Measurements from ENCODE around the gene FGFR3. TPM values are rescaled to one million over a fixed set of nuclear protein-coding genes. Genes with fewer than 3 reads are reported as not detected.

Gene FGFR3
- total RNA-seq, 1 donor from 2014 or later = 34.2 TPM

DNA sequence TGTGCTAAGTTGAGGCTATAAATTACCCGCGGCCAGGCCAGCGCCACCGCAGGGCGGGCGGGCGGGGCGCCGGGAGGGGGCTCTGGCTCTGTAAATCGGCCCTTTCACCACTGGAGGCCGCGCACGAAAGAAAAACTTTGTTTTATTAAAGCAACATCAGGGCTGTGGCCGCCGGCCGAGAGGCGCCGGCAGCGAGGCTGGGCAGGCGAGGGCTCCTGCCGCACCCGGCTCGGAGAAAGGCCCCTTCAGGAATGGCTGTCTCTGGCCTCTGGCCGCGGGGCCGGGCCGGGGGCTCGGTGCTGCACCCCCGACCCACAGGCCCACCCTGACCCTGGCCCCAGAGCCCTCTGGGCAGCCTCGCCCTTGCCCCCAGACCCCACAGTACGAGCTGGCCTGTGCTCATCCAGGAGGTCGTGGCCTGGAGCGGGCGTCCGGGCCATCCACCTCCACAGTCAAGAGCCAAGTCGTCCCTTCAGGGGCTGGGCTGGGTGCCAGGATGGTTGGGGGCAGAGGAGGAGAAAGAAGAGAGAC, 29.5 kb upstream of the FGFR3 start:
- no peaks in the 10 kb centered on the region for H3K9me3 ChIP-seq
- no peaks in the 10 kb centered on the region for H3K36me3 ChIP-seq
- TF ChIP-seq, protein P1, sequence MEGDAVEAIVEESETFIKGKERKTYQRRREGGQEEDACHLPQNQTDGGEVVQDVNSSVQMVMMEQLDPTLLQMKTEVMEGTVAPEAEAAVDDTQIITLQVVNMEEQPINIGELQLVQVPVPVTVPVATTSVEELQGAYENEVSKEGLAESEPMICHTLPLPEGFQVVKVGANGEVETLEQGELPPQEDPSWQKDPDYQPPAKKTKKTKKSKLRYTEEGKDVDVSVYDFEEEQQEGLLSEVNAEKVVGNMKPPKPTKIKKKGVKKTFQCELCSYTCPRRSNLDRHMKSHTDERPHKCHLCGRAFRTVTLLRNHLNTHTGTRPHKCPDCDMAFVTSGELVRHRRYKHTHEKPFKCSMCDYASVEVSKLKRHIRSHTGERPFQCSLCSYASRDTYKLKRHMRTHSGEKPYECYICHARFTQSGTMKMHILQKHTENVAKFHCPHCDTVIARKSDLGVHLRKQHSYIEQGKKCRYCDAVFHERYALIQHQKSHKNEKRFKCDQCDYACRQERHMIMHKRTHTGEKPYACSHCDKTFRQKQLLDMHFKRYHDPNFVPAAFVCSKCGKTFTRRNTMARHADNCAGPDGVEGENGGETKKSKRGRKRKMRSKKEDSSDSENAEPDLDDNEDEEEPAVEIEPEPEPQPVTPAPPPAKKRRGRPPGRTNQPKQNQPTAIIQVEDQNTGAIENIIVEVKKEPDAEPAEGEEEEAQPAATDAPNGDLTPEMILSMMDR (IDR thresholded peaks at IDR 0.05) = peak; percentile 43
- H3K4me1 ChIP-seq = peaks cover 36% of the 10 kb centered on the region
- intact Hi-C loops (cut with DNase I) = no loop called here
- no peak for DNase-seq
- peak overlapping the region; percentile 24 for H3K27ac ChIP-seq
- ATAC-seq = peak in 1 of 2 donors; percentile 34
- peaks cover 15% of the 10 kb centered on the region for H3K27me3 ChIP-seq (ENCODE audit: low read depth)
- H3K4me3 ChIP-seq = peak overlapping the region; percentile 36

DNA sequence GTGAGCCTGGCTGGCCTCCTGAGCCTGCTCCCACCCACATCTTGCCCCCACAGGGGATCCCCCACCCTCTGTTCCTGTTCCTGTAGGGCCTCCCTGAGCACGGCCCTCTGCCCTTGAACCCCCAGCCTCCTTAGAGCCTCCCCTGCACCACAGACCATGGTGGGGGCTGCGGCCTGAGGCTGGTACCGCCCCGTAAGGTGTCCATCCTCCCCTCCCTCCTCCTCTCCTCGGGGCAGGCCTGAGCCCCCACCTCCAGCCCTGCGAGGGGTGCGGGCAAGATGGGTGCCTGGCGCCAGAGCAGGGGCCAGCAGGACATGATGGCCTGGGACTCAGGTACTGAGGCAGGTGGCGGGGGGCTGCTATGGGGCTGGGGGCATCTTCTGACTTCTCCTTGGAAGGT, 28.4 kb upstream of the FGFR3 start:
- Histone ChIP-seq H3K27me3 (ENCODE audit: low read depth) (peaks cover 15% of the 10 kb centered on the region), H3K4me1 (peaks cover 44% of the 10 kb centered on the region), H3K36me3 (no peaks in the 10 kb centered on the region), H3K9me3 (no peaks in the 10 kb centered on the region), H3K27ac (no peak overlapping the region), H3K4me3 (no peak overlapping the region)
- TF ChIP-seq, protein P1 (IDR thresholded peaks at IDR 0.05) = no peak
- ATAC-seq (no peak), DNase-seq (no peak)
- intact Hi-C loops (cut with DNase I) = no loop called here

DNA sequence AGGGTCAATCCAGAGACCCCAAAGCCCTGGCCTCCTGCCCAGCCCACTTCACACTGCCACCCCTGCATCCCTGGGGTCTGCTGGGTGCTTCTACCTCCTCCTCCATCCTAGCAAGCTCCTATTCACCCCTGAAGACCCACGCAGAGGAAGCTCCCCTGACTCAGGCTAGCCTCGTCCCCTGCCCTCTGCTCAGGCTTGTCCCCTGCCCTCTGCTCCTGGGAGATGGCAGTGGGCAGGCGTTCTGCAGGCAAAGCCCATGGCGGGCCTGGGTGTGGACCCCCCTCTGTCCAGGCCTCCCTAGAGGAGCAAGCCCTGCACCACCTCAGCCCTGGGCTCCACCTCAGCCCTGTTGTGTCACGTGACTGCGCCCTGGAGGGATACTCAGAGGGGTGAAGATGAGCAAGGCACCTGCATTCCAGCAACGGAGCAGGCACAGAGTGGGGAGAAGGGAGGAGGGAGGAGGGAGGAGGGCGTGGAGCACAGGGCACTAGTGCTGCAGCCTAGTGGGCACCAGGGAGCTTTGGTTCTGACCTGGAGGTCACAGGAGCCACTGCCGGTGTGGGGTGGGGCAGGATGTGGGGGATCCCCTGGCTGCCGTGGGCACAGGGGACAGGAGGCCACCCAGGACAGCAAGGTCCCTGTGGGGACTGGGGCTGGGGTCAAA, 27.6 kb upstream of the FGFR3 start:
- ATAC-seq (no peak), DNase-seq (no peak)
- H3K27me3 ChIP-seq (ENCODE audit: low read depth) = peaks cover 22% of the 10 kb centered on the region
- intact Hi-C loops (cut with DNase I) = no loop called here
- no peaks in the 10 kb centered on the region for H3K36me3 ChIP-seq
- TF ChIP-seq, protein P1 (IDR thresholded peaks at IDR 0.05) = no peak
- H3K4me3 ChIP-seq = no peak overlapping the region
- peak overlapping the region; percentile 67 for H3K27ac ChIP-seq
- H3K4me1 ChIP-seq = peaks cover 46% of the 10 kb centered on the region
- H3K9me3 ChIP-seq = no peaks in the 10 kb centered on the region

DNA sequence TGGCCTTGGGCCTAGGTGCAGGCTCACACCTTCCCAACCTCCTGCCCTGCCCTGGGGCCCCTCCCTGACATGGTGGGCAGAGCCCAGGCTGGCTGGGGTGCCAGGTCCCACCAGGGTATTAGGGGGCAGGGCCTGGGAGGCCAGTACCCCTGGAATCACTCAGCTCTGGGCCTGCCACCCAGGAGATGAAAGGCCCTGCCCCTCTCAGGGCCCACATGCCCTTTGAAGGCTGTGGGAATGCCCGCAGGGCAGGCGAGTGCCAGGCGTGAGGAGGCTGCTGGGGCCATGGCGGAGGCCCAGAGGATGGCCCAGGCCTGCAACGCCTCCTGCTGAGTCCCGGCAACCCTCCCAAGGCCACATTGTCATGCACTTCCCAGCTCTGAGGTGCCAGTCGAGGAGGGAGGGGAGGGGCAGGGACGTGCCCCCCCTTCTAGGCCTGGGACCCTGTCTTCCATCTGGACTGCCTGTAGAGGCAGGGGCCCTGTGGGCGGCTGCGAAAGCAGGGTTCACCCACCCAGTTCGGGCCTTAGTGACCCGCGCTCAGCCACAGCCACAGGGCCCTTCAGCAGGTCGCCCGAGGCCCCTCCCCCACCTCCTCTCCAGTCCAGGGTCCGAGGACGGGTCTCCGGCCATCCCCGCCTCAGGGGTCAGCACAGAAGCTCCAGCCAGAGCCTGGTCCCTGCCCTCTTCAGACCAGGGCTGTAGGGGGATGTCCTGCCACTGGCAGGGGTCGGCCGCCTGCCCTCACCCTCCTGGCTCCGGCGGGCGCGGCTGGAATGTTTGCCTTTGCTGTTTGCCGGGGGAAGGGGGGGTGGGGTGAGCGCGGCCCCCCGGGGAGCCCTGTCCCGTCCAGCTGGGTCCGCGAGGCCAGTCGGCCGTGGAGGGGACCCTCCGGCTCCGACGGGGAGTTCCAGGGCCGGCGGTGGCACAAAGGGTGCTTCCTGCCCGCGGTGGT, 26.7 kb upstream of the FGFR3 start:
- peak; percentile 11 to 23 for ATAC-seq

More for the DNA sequence above, 26.7 kb upstream of the FGFR3 start:
- Histone ChIP-seq H3K4me3 (peak overlapping the region; percentile 51), H3K4me1 (peaks cover 49% of the 10 kb centered on the region), H3K9me3 (no peaks in the 10 kb centered on the region), H3K27me3 (ENCODE audit: low read depth) (peaks cover 29% of the 10 kb centered on the region), H3K36me3 (no peaks in the 10 kb centered on the region), H3K27ac (peak overlapping the region; percentile 67)
- DNase-seq = no peak
- intact Hi-C loops (cut with DNase I) = no loop called here
- TF ChIP-seq, protein P1 (IDR thresholded peaks at IDR 0.05) = no peak

Data from lower lobe of right lung (tissue), 2 donors.